Ishikawa (cell line): ENCODE measurements around the gene NUP214.

Experiments
- CREB1 ChIP-seq: IDR thresholded peaks from 2 replicates; pipeline ENCODE4 v1.6.1; 2012; ENCODE audit warnings: low read depth
- EGR1 ChIP-seq: IDR thresholded peaks from 2 replicates; pipeline ENCODE4 v1.6.1; 2012
- EP300 ChIP-seq: IDR thresholded peaks from 2 replicates; pipeline ENCODE4 v1.6.1; 2012; ENCODE audit warnings: borderline replicate concordance
- FOXM1 ChIP-seq: IDR thresholded peaks from 2 replicates; pipeline ENCODE4 v1.6.1; 2012; ENCODE audit warnings: low read depth, borderline replicate concordance
- NFIC ChIP-seq: IDR thresholded peaks from 2 replicates; pipeline ENCODE4 v1.6.1; 2012
- RAD21 ChIP-seq: IDR thresholded peaks from 2 replicates; pipeline ENCODE4 v1.6.1; 2012; ENCODE audit warnings: low read depth
- REST ChIP-seq: IDR thresholded peaks from 2 replicates; pipeline ENCODE4 v1.6.1; 2012; ENCODE audit warnings: low read depth, mild to moderate bottlenecking
- TAF1 ChIP-seq: IDR thresholded peaks from 2 replicates; pipeline ENCODE4 v1.6.1; 2012; ENCODE audit warnings: low read depth, mild to moderate bottlenecking
- YY1 ChIP-seq: IDR thresholded peaks from 2 replicates; pipeline ENCODE4 v1.6.1; 2012; ENCODE audit warnings: low read depth
- TF ChIP-seq, protein P1 (sequence below): IDR thresholded peaks from 2 replicates; pipeline ENCODE4 v1.6.1; 2012

DNA sequence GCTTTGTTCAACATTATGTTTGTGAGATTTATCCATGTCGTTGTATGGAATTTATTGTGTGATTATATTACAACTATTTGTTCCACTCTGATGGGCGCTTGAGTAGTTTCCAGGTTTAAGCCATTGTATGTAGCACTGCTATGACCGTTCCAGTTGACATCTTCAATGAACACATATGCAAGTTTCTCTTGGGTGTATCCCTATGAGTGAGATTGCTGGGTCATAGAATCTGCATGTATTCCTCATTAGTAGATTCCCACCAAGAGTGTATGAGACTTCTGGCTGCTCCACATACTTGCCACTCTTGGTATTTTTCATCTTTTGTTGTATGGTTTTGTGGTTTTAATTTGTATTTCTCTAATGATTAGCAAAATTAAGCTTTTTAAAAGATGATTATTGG is 22.9 kb downstream of the NUP214 start:
- TF ChIP-seq YY1 = no peak
- TF ChIP-seq RAD21 = no peak
- TF ChIP-seq, protein P1, sequence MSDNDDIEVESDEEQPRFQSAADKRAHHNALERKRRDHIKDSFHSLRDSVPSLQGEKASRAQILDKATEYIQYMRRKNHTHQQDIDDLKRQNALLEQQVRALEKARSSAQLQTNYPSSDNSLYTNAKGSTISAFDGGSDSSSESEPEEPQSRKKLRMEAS = no peak
- no peak for TF ChIP-seq NFIC
- TF ChIP-seq EP300 = no peak
- TF ChIP-seq TAF1 = no peak
- no peak for TF ChIP-seq EGR1
- TF ChIP-seq REST = no peak
- TF ChIP-seq FOXM1 = no peak
- TF ChIP-seq CREB1 = no peak
